GM19328 (cell line): ENCODE results near the gene IPPK.

ENCODE experiments used
- ATAC-seq: cut with Tn5 transposase; IDR thresholded peaks from one replicate; pipeline ENCODE4 v1.9.1; 2021; ENCODE audit warnings: mild to moderate bottlenecking, moderate library complexity; ENCODE audit not compliant: unreplicated experiment

The IPPK gene, protein sequence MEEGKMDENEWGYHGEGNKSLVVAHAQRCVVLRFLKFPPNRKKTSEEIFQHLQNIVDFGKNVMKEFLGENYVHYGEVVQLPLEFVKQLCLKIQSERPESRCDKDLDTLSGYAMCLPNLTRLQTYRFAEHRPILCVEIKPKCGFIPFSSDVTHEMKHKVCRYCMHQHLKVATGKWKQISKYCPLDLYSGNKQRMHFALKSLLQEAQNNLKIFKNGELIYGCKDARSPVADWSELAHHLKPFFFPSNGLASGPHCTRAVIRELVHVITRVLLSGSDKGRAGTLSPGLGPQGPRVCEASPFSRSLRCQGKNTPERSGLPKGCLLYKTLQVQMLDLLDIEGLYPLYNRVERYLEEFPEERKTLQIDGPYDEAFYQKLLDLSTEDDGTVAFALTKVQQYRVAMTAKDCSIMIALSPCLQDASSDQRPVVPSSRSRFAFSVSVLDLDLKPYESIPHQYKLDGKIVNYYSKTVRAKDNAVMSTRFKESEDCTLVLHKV

GRCh38 chr9:92669890-92670708 is at the start of gene IPPK:
IPPK (minus strand) TSS chr9:92670131; CDS start chr9:92669988, 143 bp downstream.
- ATAC-seq: peak; percentile 93

DNA sequence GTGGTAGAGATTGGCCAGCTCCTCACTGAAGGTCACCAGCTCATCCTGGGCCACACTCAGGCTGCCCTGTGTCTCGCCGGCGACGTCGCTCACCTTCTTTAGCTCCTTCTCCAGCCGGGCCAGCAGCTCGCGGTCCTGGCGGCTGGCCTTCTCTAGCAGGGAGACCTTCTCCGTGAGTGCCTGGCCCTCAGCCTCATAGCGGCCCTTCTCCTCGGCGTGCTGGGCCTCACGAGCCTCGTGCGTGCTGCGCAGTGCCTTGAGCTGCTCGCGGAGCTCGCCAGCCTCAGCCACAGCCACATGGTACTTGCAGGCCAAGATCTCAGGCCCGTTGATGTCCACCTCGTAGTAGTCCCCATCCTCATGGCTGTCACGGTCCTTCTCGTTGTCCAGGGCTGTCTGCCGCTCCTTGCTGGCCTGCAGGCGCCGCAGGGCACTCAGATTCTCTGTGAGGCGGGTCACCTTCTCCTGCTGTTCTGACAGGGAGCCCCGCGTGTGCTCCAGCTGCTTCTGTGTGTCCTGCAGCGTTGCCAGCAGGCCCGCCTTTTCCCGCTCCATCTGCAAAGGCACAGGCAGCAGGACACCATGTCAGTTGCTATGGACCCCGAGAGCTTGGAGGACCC is 49.2 kb upstream of the IPPK start:
- ATAC-seq: no peak

DNA sequence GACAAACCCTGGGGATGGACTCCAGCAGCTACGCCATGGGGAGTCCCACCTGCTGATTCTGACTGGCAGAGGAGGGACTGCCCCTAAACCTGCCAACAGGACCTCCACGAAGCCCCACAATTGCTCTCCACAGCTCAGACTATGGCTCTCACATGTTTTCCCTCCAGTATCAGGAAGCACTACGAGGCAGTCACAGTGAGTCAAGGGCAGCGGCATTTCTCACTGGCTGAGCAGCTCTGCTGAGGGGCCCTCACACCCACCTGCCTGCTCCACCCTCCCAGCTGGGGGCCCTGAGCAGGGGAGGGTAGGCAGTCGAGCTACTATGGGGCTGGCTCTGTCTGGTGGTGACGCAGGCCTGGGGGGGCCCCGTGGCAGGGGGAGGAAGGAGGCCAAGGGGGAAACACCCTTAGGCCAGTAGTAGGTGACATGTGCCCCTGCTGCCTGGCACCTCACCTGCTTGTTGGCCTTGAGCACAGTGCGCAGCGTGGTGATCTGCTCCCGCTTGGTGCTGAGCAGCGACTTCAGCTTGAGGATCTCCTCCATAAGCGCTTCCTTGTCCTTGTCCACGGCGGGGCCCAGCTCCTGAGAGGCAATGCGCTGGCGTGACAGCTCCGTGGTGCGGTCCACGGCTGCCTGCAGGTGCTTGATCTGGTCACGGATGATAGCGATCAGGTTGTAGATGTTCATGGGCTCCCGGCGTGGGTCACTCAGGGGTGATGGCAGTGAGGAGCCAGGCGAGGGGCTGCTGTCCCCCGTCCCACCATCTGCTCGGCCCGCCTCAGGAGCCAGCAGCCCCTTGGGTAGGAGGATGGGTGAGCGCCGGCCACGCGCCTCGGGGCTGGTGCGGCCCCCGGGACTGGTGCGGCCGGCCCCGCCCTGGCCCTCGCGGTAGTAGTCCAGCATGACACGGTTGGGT is 48.4 kb upstream of the IPPK start:
- no peak for ATAC-seq

GRCh38 chr9:92717201-92718085 is 47.5 kb upstream of the IPPK start:
- ATAC-seq: no peak

DNA sequence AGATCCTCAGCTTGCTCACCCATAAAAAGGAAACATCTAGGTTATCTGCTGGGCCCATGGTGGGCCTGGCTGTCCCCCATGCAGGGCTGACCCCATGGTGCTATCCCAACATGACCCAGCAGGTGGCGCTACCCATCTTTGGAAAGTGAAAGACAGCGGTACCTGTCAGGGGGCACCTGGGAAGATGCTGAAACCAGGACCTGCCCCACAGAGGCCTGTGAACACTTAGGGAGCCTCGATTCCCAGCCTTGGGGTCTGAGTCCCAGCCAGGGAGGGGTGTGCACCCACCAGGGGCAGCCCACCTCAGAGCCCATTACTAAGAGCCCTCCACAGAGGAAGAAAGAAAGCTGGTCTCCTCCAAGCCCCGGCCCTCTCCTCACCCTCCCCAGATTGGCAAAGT is 46.6 kb upstream of the IPPK start:
- ATAC-seq: no peak

- ATAC-seq: no peak
Observed at GRCh38 chr9:92715488-92716231, 45.7 kb upstream of the IPPK start.

GRCh38 chr9:92714787-92715487 is 45.0 kb upstream of the IPPK start:
- no peak for ATAC-seq

DNA sequence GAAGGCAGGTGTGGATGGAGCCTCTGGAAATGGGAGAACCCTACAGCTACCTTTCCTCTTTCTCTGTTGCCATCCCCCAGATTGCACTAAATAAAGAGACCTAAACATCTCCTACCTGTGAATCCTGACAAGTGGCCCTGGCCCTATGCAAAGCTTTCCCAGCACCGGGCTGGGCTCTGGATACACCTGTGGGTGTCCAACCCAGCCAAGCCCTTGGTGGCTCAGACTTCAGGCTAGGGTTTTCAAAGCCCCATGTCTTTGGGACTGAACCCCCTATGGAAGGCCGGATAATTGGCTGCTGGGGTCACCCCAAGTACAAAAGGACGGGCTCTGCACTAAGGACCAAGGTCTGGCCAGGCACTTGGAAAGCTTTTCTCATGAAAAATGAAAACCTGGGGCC is 44.1 kb upstream of the IPPK start:
- ATAC-seq: no peak

DNA sequence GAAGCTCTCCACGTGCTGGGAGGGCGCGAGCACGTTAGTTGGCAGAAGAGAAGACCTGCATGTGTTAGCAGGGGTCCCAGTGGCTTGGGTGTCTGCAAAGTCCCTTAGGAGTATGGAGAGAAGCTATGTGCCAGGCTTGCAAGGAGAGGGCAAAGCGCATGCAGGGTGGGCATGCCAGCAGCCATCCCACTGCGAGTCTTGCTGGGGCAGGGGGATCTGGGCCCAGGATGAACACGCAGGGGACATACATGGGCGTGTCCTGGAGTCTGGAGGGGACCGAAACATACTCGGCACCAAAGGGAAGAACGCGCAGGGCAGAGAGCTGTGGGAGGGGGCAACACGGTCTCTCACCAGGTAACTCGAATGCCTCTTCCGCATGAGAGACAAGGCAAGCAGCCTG is 43.6 kb upstream of the IPPK start:
- ATAC-seq: no peak

DNA sequence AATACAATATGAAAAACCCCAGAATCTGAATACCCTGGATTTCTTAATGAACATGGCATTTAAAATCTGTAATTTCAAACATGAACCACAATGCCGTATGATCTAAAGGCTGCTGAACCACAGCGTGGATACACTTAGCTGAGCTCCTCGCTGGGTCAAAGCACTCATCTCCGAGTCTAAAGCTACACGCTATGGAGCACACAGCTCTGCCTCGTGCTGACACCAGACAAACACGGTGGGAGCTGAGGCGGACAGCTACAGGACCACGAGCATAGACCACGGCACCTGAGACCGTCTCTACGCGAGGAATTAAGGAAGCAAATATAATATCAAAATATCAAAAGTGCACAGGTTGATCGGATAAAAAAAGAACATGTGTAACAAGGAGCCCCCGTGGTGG is 42.8 kb upstream of the IPPK start:
- no peak for ATAC-seq

GRCh38 chr9:92711844-92712243 is 41.9 kb upstream of the IPPK start:
- no peak for ATAC-seq

DNA sequence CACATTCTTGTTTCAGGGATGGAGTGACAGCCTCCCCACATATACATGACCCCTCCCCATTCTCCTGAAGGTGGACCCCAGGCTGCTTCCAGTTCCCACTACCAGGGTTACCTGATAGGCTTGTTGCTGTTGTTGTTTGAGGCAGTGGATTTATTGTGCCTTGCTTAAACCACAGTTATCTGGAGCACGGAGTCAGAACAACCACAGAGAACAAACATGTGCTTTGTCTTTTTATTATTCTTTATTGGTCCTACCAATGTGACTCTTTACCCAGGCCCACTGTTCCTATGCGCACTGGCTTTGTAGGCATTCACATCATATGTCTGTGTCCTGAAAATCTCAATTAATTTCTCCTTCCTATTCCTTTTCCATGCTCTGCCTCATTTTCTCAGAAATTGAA is 41.2 kb upstream of the IPPK start:
- ATAC-seq: no peak

- no peak for ATAC-seq
Observed at GRCh38 chr9:92710368-92710767, 40.4 kb upstream of the IPPK start.

DNA sequence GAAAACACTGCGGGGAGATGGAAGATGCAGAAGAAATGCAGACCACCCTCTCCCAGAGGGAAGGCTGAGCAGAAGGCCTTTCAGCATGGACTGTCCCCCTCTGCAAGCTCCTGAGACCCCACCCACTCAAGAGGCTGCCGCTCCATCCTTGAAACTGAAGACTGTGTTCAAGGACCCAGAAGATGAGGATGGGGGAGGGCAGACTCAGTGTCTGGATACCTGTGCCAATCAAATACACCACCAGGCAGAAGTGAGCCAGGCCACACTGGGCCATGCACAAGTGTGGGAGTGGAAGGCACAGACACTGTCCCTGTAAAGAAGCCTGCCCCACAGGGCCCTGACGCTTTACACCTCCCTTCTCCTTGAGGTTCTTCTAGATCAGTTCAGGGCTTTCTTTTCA is 40.0 kb upstream of the IPPK start:
- no peak for ATAC-seq

GRCh38 chr9:92709240-92709639 is 39.3 kb upstream of the IPPK start:
- ATAC-seq: no peak

DNA sequence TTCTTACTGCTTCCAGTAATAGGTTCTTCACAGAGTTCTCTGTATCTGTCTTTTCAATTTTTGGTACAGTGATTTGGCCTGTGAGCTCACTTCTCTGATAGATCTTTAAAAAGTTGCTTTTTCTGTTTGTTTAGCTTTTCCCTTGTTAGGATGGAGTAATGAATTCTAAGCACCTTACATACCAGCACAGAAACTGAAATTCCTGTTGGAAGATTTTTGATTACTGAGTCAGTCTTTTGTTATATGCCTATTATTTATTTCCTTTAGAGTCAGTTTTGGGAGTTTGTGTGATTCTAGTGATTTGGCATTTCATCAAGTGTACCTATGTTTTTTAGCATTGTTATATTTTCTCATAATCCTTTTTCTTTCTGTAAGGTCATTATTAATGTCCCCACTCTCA is 37.6 kb upstream of the IPPK start:
- no peak for ATAC-seq

DNA sequence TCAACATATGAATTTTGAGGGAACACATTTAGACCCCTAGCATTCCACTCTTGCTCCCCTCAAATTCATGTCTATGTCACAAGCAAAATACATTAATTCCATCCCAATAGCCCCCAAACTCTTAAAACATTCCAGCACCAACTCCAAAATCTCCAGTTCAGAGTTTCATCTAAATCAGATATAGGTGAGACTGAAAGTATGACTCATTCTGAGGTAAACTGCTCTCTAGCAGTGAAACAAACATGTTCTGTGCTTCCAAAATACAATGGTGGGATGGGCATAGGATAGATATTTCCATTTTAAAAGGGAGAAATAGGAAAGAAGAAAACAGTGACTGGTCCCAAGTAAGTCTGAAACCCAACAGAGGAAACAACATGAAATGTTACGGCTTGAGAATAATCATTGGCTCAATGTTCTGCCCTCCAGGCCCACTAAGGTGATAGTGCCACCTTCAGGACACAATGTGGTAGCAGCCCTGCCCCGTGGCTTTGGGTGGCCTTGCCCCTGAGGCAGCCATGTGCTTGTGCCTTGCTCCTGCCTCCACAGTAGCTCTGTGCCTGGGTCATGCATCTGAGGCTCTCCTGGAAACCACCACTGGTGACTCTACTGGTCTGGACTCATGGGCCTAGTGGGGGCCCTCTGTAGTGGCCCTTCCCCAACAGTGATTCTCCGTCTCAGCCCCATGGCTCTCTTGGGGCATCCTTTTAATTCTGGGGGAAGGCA is 36.4 kb upstream of the IPPK start:
- no peak for ATAC-seq

GRCh38 chr9:92704528-92704927 is 34.6 kb upstream of the IPPK start:
- ATAC-seq: no peak
